ENCODE data around the gene CECR2. TPM values are rescaled to one million over a fixed set of nuclear protein-coding genes. Genes with fewer than 3 reads are reported as not detected.
A peak's percentile ranks its signal among the peaks of the same experiment; 100 is the strongest.

The CECR2 gene
- total and polyA plus RNA-seq, 2 experiments from 2014 or later, result 0.10 TPM; not detected in 1

DNA sequence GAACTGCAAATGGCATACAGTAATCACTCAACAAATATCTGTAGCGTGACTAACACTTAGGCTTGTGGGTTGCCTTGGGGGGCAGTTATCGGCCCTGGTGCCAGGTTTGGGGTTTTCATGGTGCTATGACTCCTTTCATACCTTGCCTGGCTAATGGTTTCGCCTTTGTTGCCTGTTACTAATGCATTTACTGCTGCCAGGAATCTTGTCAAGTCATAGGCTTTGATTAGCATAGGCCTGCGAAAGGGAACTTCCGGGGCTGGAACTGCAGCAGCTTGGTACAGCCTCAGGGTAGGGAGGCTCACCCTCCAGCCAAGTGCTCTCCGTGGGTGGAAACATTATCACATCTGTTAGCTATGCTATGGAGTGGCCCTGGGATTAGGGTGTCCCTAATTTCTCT is 207.2 kb downstream of the CECR2 start:
- H3K79me2 ChIP-seq (ENCODE audit: insufficient read depth), result no peaks in the 10 kb centered on the region
- no peak overlapping the region for H3K4me3 ChIP-seq
- no peaks in the 10 kb centered on the region for H3K36me3 ChIP-seq (ENCODE audit: low read depth)
- peaks cover 20% of the 10 kb centered on the region for H3K4me1 ChIP-seq (ENCODE audit: insufficient read depth)
- in situ Hi-C loops (cut with MboI), result no loop called here
- H3K9me3 ChIP-seq (ENCODE audit: low read depth), result no peaks in the 10 kb centered on the region
- peak; percentile 99 for DNase-seq
- TF ChIP-seq EZH2phosphoT487 (IDR thresholded peaks at IDR 0.05; ENCODE audit: insufficient read depth, low read depth), result 0 out of 2 replicates have a peak, but pooled peaks have one; percentile 29
- no peak for TF ChIP-seq EZH2 (IDR thresholded peaks at IDR 0.05; ENCODE audit: insufficient read depth, poor library complexity, severe bottlenecking)
- H3K27ac ChIP-seq, result peak overlapping the region; percentile 73
- no peaks in the 10 kb centered on the region for H3K9me2 ChIP-seq (ENCODE audit: insufficient read depth)
- no peak overlapping the region for H3K9ac ChIP-seq
- WGBS, 2 experiments (ENCODE audit: low coverage in 1 of 2, low lambda C conversion rate in 2 of 2, missing lambda C conversion rate in 2 of 2), result 2% methylated on average over 6 of the region's 6 CpGs
- peaks cover 17% of the 10 kb centered on the region for H3F3A ChIP-seq (ENCODE audit: insufficient read depth)
- H3K27me3 ChIP-seq (replicated peaks; ENCODE audit: insufficient read depth), result no peaks in the 10 kb centered on the region
- no peak overlapping the region for H3K4me2 ChIP-seq (ENCODE audit: unreplicated experiment)
- H2AFZ ChIP-seq, result 0 out of 2 replicates have a peak overlapping the region, but pooled peaks have one; percentile 4
- H4K20me1 ChIP-seq (ENCODE audit: insufficient read depth), result no peaks in the 10 kb centered on the region

DNA sequence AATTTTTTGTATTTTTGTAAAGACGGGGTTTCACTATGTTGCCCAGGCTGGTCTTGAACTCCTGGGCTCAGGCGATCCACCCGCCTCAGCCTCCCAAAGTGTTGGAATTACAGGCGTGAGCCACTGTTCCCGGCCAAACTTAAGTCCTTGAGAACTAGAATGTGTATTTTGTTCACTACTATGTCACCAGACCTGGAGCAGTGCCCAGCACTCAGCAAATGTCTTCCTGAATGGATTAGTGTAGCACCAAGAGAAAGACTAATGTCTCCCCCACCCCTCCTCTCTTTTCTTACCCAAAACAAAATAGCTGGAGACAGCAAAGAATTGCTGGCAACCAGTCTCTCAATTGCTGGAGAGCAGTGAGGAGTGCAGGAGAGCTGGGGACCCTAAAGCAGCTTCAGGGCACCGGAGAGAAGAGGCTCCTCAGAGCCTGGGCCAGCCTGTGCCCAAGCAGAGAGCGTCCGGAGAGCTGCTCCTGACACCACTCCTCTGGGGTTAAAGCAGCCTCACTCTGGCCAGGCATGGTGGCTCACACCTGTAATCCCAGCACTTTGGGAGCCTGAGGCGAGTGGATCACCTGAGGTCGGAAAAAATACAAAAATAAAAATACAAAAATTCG is 209.0 kb downstream of the CECR2 start:
- in situ Hi-C loops (cut with MboI), result no loop called here

DNA sequence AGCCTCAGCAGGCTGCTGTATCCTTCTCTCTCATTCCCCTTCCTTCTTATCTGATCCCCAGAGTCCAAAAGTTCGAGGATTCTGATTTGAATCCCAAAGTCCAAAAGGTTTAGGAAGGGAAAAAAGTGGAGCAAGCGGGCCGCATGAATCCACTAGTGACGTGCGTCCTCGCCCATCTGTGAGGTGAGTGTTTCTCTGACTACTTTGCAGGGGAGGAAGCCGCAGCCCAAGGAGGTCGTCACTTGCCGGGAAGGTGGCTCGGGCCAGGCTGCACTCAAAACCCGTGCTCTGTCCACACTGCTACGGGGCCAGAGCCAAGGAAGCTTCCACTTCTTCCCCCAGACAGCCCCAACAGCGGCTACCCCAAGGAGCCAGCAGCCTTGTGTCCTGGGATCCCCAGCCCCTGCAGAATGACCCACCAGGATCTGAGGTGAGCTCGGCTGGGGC is 210.3 kb downstream of the CECR2 start:
- no peak overlapping the region for H3K4me3 ChIP-seq
- in situ Hi-C loops (cut with MboI), result no loop called here
- H3K9me3 ChIP-seq (ENCODE audit: low read depth), result no peaks in the 10 kb centered on the region
- H3K4me1 ChIP-seq (ENCODE audit: insufficient read depth), result peaks cover 15% of the 10 kb centered on the region; the same call in 1 of the 2 replicates
- H4K20me1 ChIP-seq (ENCODE audit: insufficient read depth), result no peaks in the 10 kb centered on the region
- no peak for TF ChIP-seq EZH2phosphoT487 (IDR thresholded peaks at IDR 0.05; ENCODE audit: insufficient read depth, low read depth)
- TF ChIP-seq EZH2 (IDR thresholded peaks at IDR 0.05; ENCODE audit: insufficient read depth, poor library complexity, severe bottlenecking), result no peak
- H3K9ac ChIP-seq, result no peak overlapping the region
- H2AFZ ChIP-seq, result no peak overlapping the region
- H3K36me3 ChIP-seq (ENCODE audit: low read depth), result no peaks in the 10 kb centered on the region
- H3F3A ChIP-seq (ENCODE audit: insufficient read depth), result 0 out of 2 replicates have a peak, but pooled peaks cover 11% of the 10 kb centered on the region
- DNase-seq, result no peak
- no peaks in the 10 kb centered on the region for H3K27me3 ChIP-seq (replicated peaks; ENCODE audit: insufficient read depth)
- WGBS, 2 experiments (ENCODE audit: low coverage in 1 of 2, low lambda C conversion rate in 2 of 2, missing lambda C conversion rate in 2 of 2), result 91 to 94% methylated on average over 12 to 14 of the region's 14 CpGs
- H3K27ac ChIP-seq, result no peak overlapping the region
- H3K9me2 ChIP-seq (ENCODE audit: insufficient read depth), result no peaks in the 10 kb centered on the region
- no peaks in the 10 kb centered on the region for H3K79me2 ChIP-seq (ENCODE audit: insufficient read depth)
- H3K4me2 ChIP-seq (ENCODE audit: unreplicated experiment), result no peak overlapping the region

More for the DNA sequence above, 209.0 kb downstream of the CECR2 start:
- H3K9ac ChIP-seq, result no peak overlapping the region
- no peaks in the 10 kb centered on the region for H3K27me3 ChIP-seq (replicated peaks; ENCODE audit: insufficient read depth)
- no peaks in the 10 kb centered on the region for H3K79me2 ChIP-seq (ENCODE audit: insufficient read depth)
- peak; percentile 70 for DNase-seq
- no peak overlapping the region for H3K4me3 ChIP-seq
- no peak overlapping the region for H3K27ac ChIP-seq
- no peaks in the 10 kb centered on the region for H3K9me3 ChIP-seq (ENCODE audit: low read depth)
- TF ChIP-seq EZH2phosphoT487 (IDR thresholded peaks at IDR 0.05; ENCODE audit: insufficient read depth, low read depth), result no peak
- TF ChIP-seq EZH2 (IDR thresholded peaks at IDR 0.05; ENCODE audit: insufficient read depth, poor library complexity, severe bottlenecking), result no peak
- H3K9me2 ChIP-seq (ENCODE audit: insufficient read depth), result no peaks in the 10 kb centered on the region
- no peaks in the 10 kb centered on the region for H3K36me3 ChIP-seq (ENCODE audit: low read depth)
- H3K4me1 ChIP-seq (ENCODE audit: insufficient read depth), result peaks cover 15% of the 10 kb centered on the region; the same call in 1 of the 2 replicates
- no peak overlapping the region for H3K4me2 ChIP-seq (ENCODE audit: unreplicated experiment)
- 49 to 54% methylated on average over 11 of the region's 11 CpGs for WGBS, 2 experiments (ENCODE audit: low coverage in 1 of 2, low lambda C conversion rate in 2 of 2, missing lambda C conversion rate in 2 of 2)
- peak overlapping the region; percentile 0; the same call in 1 of the 2 replicates for H2AFZ ChIP-seq
- H3F3A ChIP-seq (ENCODE audit: insufficient read depth), result 0 out of 2 replicates have a peak, but pooled peaks cover 11% of the 10 kb centered on the region
- H4K20me1 ChIP-seq (ENCODE audit: insufficient read depth), result no peaks in the 10 kb centered on the region

DNA sequence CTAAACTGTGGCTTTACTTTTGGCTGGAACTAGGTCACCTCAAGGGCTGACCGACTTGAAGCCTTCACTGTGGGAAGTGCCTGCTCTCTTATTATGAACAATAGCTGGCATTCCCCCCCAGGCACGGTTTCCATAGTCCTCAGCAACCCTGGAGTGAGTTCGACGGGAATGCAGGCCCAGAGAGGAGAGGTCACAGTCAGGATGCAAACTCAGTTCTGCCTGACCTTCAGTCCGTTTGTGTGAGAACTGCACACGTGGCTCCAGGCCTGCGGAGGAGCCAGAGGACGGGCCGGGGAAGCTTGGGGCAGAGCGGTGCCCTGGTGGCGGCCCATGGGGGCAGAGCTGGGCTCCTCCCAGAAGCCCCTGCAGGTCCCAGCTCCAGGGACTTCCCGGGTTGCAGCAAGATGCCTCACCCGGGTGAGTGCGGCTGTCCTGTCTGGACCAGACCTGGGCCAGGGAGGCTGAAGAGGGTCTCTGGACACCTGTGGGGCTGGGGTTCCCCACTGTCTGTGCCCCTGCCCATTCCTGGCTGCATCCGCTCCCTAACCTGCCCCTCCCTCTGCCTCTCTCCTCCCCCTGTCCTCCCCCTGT is 211.3 kb downstream of the CECR2 start:
- no peaks in the 10 kb centered on the region for H3K27me3 ChIP-seq (replicated peaks; ENCODE audit: insufficient read depth)
- no peak overlapping the region for H2AFZ ChIP-seq
- H3K9me3 ChIP-seq (ENCODE audit: low read depth), result no peaks in the 10 kb centered on the region
- H3K9ac ChIP-seq, result no peak overlapping the region
- 0 out of 2 replicates have a peak, but pooled peaks cover 6% of the 10 kb centered on the region for H3F3A ChIP-seq (ENCODE audit: insufficient read depth)
- 70 to 77% methylated on average over 11 to 15 of the region's 15 CpGs for WGBS, 2 experiments (ENCODE audit: low coverage in 1 of 2, low lambda C conversion rate in 2 of 2, missing lambda C conversion rate in 2 of 2)
- in situ Hi-C loops (cut with MboI), result no loop called here
- H3K4me2 ChIP-seq (ENCODE audit: unreplicated experiment), result no peak overlapping the region
- H3K27ac ChIP-seq, result no peak overlapping the region
- no peaks in the 10 kb centered on the region for H3K9me2 ChIP-seq (ENCODE audit: insufficient read depth)
- H3K4me1 ChIP-seq (ENCODE audit: insufficient read depth), result peaks cover 12% of the 10 kb centered on the region; the same call in 1 of the 2 replicates
- no peaks in the 10 kb centered on the region for H3K36me3 ChIP-seq (ENCODE audit: low read depth)
- no peak overlapping the region for H3K4me3 ChIP-seq
- H4K20me1 ChIP-seq (ENCODE audit: insufficient read depth), result no peaks in the 10 kb centered on the region
- TF ChIP-seq EZH2phosphoT487 (IDR thresholded peaks at IDR 0.05; ENCODE audit: insufficient read depth, low read depth) (no peak), EZH2 (IDR thresholded peaks at IDR 0.05; ENCODE audit: insufficient read depth, poor library complexity, severe bottlenecking) (no peak)
- H3K79me2 ChIP-seq (ENCODE audit: insufficient read depth), result no peaks in the 10 kb centered on the region
- DNase-seq, result no peak

All from GM23248 (cell line).